ENCODE results near the gene NAV2. TPM values are rescaled to one million over a fixed set of nuclear protein-coding genes. Genes with fewer than 3 reads are reported as not detected.

Gene NAV2
- total RNA-seq, 1 experiment from 2014 or later: 2.1 TPM

DNA sequence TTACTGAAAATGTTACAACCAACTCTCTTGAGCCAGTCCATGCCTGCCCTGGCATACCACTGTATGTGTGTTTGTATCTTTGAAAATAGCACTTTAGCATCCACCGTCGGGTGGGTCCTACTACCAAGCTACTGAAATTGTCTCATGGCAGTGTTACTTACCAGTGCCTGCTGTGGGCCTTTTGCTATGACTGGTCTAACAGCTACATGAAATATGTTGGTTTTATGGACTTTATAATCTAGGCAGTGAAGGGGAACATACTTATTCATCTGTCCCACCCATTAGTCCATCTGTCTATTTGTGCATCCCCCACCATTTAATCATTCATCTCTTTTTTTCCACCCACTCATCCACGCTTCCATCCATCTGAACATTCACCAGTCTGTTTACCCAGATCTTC is 106.0 kb downstream of the NAV2 start:
- no peak for ATAC-seq
- Histone ChIP-seq H3K9ac (ENCODE audit: low read length) (no peak overlapping the region), H3K9me2 (ENCODE audit: insufficient read depth) (no peaks in the 10 kb centered on the region), H4K20me1 (ENCODE audit: insufficient read depth) (no peaks in the 10 kb centered on the region), H3K27me3 (ENCODE audit: insufficient read depth, low read length) (peaks cover 3% of the 10 kb centered on the region; the same call in 1 of the 2 replicates), H3K9me3 (ENCODE audit: control insufficient read depth in 1 of 2, insufficient read depth in 1 of 2, low read depth in 1 of 2, low read length in 2 of 2) (no peaks in the 10 kb centered on the region), H3K27ac (ENCODE audit: low read depth, low read length) (no peak overlapping the region), H3K4me3 (replicated peaks in 1 of 2; ENCODE audit: low read depth in 1 of 2, low read length in 2 of 2) (no peak overlapping the region), H3K4me2 (ENCODE audit: low read length) (no peak overlapping the region), H3K36me3 (ENCODE audit: control insufficient read depth in 1 of 2, insufficient read depth in 2 of 2, low read length in 2 of 2) (no peaks in the 10 kb centered on the region), H3K4me1 (ENCODE audit: control insufficient read depth in 1 of 2, insufficient read depth in 2 of 2, low read length in 2 of 2) (no peaks in the 10 kb centered on the region), H3K79me2 (ENCODE audit: insufficient read depth, low read length) (no peaks in the 10 kb centered on the region), H2AFZ (ENCODE audit: low read depth, low read length, poor library complexity, severe bottlenecking) (no peak overlapping the region)
- POLR2A ChIA-PET: no interaction called here
- CTCF ChIA-PET: no interaction called here
- RAD21 ChIA-PET (ENCODE audit: low non-redundant PET in 1 of 2, low total read pairs in 2 of 2, uncharacterized antibody in 2 of 2, unreplicated experiment in 2 of 2): no interaction called here
- TF ChIP-seq SRF (IDR thresholded peaks at IDR 0.05; ENCODE audit: low read depth) (no peak), ELF1 (IDR thresholded peaks at IDR 0.05; ENCODE audit: borderline replicate concordance, low read depth) (no peak), MAX (IDR thresholded peaks at IDR 0.05) (no peak)
- TF ChIP-seq, protein P1, sequence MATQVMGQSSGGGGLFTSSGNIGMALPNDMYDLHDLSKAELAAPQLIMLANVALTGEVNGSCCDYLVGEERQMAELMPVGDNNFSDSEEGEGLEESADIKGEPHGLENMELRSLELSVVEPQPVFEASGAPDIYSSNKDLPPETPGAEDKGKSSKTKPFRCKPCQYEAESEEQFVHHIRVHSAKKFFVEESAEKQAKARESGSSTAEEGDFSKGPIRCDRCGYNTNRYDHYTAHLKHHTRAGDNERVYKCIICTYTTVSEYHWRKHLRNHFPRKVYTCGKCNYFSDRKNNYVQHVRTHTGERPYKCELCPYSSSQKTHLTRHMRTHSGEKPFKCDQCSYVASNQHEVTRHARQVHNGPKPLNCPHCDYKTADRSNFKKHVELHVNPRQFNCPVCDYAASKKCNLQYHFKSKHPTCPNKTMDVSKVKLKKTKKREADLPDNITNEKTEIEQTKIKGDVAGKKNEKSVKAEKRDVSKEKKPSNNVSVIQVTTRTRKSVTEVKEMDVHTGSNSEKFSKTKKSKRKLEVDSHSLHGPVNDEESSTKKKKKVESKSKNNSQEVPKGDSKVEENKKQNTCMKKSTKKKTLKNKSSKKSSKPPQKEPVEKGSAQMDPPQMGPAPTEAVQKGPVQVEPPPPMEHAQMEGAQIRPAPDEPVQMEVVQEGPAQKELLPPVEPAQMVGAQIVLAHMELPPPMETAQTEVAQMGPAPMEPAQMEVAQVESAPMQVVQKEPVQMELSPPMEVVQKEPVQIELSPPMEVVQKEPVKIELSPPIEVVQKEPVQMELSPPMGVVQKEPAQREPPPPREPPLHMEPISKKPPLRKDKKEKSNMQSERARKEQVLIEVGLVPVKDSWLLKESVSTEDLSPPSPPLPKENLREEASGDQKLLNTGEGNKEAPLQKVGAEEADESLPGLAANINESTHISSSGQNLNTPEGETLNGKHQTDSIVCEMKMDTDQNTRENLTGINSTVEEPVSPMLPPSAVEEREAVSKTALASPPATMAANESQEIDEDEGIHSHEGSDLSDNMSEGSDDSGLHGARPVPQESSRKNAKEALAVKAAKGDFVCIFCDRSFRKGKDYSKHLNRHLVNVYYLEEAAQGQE (IDR thresholded peaks at IDR 0.05; ENCODE audit: low read depth): no peak
- BruUV-seq (replicated peaks): no TSS peak
- intact Hi-C loops (cut with micrococcal nuclease): no loop called here
- no peak for DNase-seq (ENCODE audit: low read depth, low spot score)

GRCh38 chr11:19819148-19819547 is 106.5 kb downstream of the NAV2 start:
- Histone ChIP-seq H3K27me3 (ENCODE audit: insufficient read depth, low read length) (peaks cover 3% of the 10 kb centered on the region; the same call in 1 of the 2 replicates), H3K27ac (ENCODE audit: low read depth, low read length) (no peak overlapping the region), H3K4me3 (replicated peaks in 1 of 2; ENCODE audit: low read depth in 1 of 2, low read length in 2 of 2) (no peak overlapping the region), H4K20me1 (ENCODE audit: insufficient read depth) (no peaks in the 10 kb centered on the region), H3K4me1 (ENCODE audit: control insufficient read depth in 1 of 2, insufficient read depth in 2 of 2, low read length in 2 of 2) (no peaks in the 10 kb centered on the region), H3K9ac (ENCODE audit: low read length) (no peak overlapping the region), H3K9me2 (ENCODE audit: insufficient read depth) (no peaks in the 10 kb centered on the region), H3K79me2 (ENCODE audit: insufficient read depth, low read length) (no peaks in the 10 kb centered on the region), H3K4me2 (ENCODE audit: low read length) (no peak overlapping the region), H2AFZ (ENCODE audit: low read depth, low read length, poor library complexity, severe bottlenecking) (no peak overlapping the region), H3K9me3 (ENCODE audit: control insufficient read depth in 1 of 2, insufficient read depth in 1 of 2, low read depth in 1 of 2, low read length in 2 of 2) (no peaks in the 10 kb centered on the region), H3K36me3 (ENCODE audit: control insufficient read depth in 1 of 2, insufficient read depth in 2 of 2, low read length in 2 of 2) (no peaks in the 10 kb centered on the region)
- DNase-seq (ENCODE audit: low read depth, low spot score) (no peak), ATAC-seq (no peak)
- no TSS peak for BruUV-seq (replicated peaks)
- intact Hi-C loops (cut with micrococcal nuclease): no loop called here
- RAD21 ChIA-PET (ENCODE audit: low non-redundant PET in 1 of 2, low total read pairs in 2 of 2, uncharacterized antibody in 2 of 2, unreplicated experiment in 2 of 2): no interaction called here
- POLR2A ChIA-PET: no interaction called here
- CTCF ChIA-PET: no interaction called here
- TF ChIP-seq POLR2A (IDR thresholded peaks at IDR 0.05; ENCODE audit: borderline replicate concordance, extremely low read depth, insufficient read depth, insufficient read length): no peak
- no peak for TF ChIP-seq MAX (IDR thresholded peaks at IDR 0.05)
- no peak for TF ChIP-seq ZNF274 (IDR thresholded peaks at IDR 0.05; ENCODE audit: low read depth, low read length)
- TF ChIP-seq POLR2AphosphoS5 (IDR thresholded peaks at IDR 0.05; ENCODE audit: low read depth, low read length): no peak
- TF ChIP-seq CBX3 (IDR thresholded peaks at IDR 0.05; ENCODE audit: low read depth): no peak
- no peak for TF ChIP-seq FOSL1 (IDR thresholded peaks at IDR 0.05; ENCODE audit: low read depth)
- no peak for TF ChIP-seq SIN3A (IDR thresholded peaks at IDR 0.05; ENCODE audit: low read depth)
- no peak for TF ChIP-seq ZBTB33 (IDR thresholded peaks at IDR 0.05; ENCODE audit: extremely low read depth, insufficient replicate concordance, low read length)
- TF ChIP-seq ELF1 (IDR thresholded peaks at IDR 0.05; ENCODE audit: borderline replicate concordance, low read depth): no peak
- TF ChIP-seq ZFX (IDR thresholded peaks at IDR 0.05): no peak
- no peak for TF ChIP-seq YY1 (IDR thresholded peaks at IDR 0.05; ENCODE audit: extremely low read depth, insufficient replicate concordance, low read depth, low read length)
- no peak for TF ChIP-seq SRF (IDR thresholded peaks at IDR 0.05; ENCODE audit: low read depth)
- TF ChIP-seq EZH2 (IDR thresholded peaks at IDR 0.05): no peak
- no peak for TF ChIP-seq EZH2phosphoT487 (IDR thresholded peaks at IDR 0.05; ENCODE audit: borderline replicate concordance)

All from HCT116 (cell line).